Upper lobe of left lung (tissue), 4 donors: Measurements from ENCODE around the gene EPM2AIP1.

ENCODE experiments used
- CTCF ChIP-seq, 6 experiments: fragments of 450-650 bp in 4 of 6; fragments of 200-600 bp in 2 of 6; sonication (generic) in 2 of 6; IDR thresholded peaks; one replicate each; pipeline ENCODE4 v1.5.1; 2016 to 2019; ENCODE audit warnings: antibody characterized with exemption in 6 of 6
- POLR2A ChIP-seq, 4 donors: fragments of 450-650 bp; IDR thresholded peaks; one replicate each; pipeline ENCODE4 v1.5.1; 2016 to 2017; ENCODE audit warnings: antibody characterized with exemption in 4 of 4, mild to moderate bottlenecking in 2 of 4

GRCh38 chr3:36981006-36981405 lies 11.9 kb downstream of the EPM2AIP1 start:
- no peak for TF ChIP-seq CTCF (IDR thresholded peaks at IDR 0.05)
- no peak for TF ChIP-seq POLR2A (IDR thresholded peaks at IDR 0.05)
